Gastroesophageal sphincter (tissue), 3 donors: ENCODE results near the gene TACC3.

Source experiments
- CTCF ChIP-seq, 4 experiments: fragments of 200-600 bp in 2 of 4; fragments of 450-650 bp in 2 of 4; sonication (generic) in 1 of 4; IDR thresholded peaks; one replicate each; pipeline ENCODE4 v1.5.1; 2017 to 2019; ENCODE audit warnings: antibody characterized with exemption in 4 of 4, mild to moderate bottlenecking in 2 of 4, moderate library complexity in 2 of 4
- POLR2A ChIP-seq, 2 donors: fragments of 450-650 bp; IDR thresholded peaks; one replicate each; pipeline ENCODE4 v1.6.1; 2017; ENCODE audit warnings: antibody characterized with exemption in 2 of 2, mild to moderate bottlenecking in 2 of 2, moderate library complexity in 1 of 2

GRCh38 chr4:1714303-1715001, 6.9 kb upstream of the TACC3 start:
- no peak for TF ChIP-seq CTCF (IDR thresholded peaks at IDR 0.05)
- TF ChIP-seq POLR2A (IDR thresholded peaks at IDR 0.05): no peak
